H1 (cell line): ENCODE results near the gene S100A13.

ENCODE experiments used
- BRCA1 ChIP-seq: IDR thresholded peaks from 2 replicates; pipeline ENCODE4 v1.6.1; 2012; ENCODE audit warnings: low read depth, low read length, improper control_type of control experiment
- EP300 ChIP-seq, 2 experiments: IDR thresholded peaks; 1 replicate in 1 of 2; 2 replicates in 1 of 2; pipeline ENCODE4 v1.6.1; 2011 to 2012; ENCODE audit warnings: low read depth in 2 of 2, low read length in 2 of 2, mild to moderate bottlenecking in 2 of 2, borderline replicate concordance in 1 of 2, inconsistent platforms in 1 of 2, moderate library complexity in 1 of 2
- POLR2AphosphoS5 ChIP-seq: IDR thresholded peaks from 2 replicates; pipeline ENCODE4 v1.6.1; 2011; ENCODE audit warnings: low read depth, low read length
- TF ChIP-seq, protein P1 (sequence below), 3 experiments: IDR thresholded peaks; 1 replicate in 2 of 3; 2 replicates in 1 of 3; pipeline versions ENCODE4 v1.5.1 to v1.6.1; 2011; ENCODE audit warnings: low read length in 3 of 3, mild to moderate bottlenecking in 3 of 3, inconsistent platforms in 2 of 3, low read depth in 1 of 3, moderate library complexity in 1 of 3; ENCODE audit not compliant: insufficient read depth in 1 of 3; ENCODE audit errors: control extremely low read depth in 1 of 3

DNA sequence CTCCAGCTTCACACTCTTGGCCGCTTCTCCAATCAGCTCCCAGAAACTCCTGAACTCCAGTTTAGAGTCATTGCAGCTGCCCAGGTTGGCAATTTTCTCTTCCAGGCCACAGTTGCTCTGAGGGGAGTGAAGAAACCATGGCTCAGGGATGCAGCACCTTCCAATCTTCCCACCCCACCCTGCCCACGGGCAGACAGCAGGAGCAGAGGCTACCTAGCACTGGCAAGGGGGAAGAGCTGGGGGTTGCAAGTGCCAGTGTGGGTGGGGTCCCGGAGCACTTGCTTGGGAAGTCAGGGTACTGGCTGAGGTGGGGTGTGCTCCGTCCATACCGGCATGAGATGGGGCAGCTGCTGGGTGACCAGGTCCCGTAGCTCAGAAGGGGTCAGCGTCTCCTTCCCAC is 12.4 kb downstream of the S100A13 start:
- no peak for TF ChIP-seq POLR2AphosphoS5
- TF ChIP-seq, protein P1, sequence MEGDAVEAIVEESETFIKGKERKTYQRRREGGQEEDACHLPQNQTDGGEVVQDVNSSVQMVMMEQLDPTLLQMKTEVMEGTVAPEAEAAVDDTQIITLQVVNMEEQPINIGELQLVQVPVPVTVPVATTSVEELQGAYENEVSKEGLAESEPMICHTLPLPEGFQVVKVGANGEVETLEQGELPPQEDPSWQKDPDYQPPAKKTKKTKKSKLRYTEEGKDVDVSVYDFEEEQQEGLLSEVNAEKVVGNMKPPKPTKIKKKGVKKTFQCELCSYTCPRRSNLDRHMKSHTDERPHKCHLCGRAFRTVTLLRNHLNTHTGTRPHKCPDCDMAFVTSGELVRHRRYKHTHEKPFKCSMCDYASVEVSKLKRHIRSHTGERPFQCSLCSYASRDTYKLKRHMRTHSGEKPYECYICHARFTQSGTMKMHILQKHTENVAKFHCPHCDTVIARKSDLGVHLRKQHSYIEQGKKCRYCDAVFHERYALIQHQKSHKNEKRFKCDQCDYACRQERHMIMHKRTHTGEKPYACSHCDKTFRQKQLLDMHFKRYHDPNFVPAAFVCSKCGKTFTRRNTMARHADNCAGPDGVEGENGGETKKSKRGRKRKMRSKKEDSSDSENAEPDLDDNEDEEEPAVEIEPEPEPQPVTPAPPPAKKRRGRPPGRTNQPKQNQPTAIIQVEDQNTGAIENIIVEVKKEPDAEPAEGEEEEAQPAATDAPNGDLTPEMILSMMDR (IDR thresholded peaks at IDR 0.05; ENCODE audit: control extremely low read depth in 1 of 3, insufficient read depth in 1 of 3, low read depth in 1 of 3, low read length in 3 of 3), result no peak
- no peak for TF ChIP-seq BRCA1
- no peak for TF ChIP-seq EP300 (IDR thresholded peaks at IDR 0.05; ENCODE audit: borderline replicate concordance in 1 of 2, low read depth in 2 of 2, low read length in 2 of 2)
